CD8-positive, alpha-beta memory T cell (primary cell): ENCODE results near the gene AP1AR. TPM values are rescaled to one million over a fixed set of nuclear protein-coding genes. Genes with fewer than 3 reads are reported as not detected.

Experiments
- CTCF ChIA-PET: fragments of 350-600 bp; sonication (Branson Sonifier 250); formaldehyde crosslinking; loops from one replicate; lab custom pipeline; 2021; ENCODE audit warnings: antibody characterized with exemption; lab: Charles Lee
- POLR2A ChIA-PET: fragments of 350-600 bp; sonication (Branson Sonifier 250); formaldehyde crosslinking; loops from one replicate; lab custom pipeline; 2021; ENCODE audit warnings: antibody characterized with exemption; lab: Charles Lee
- DNase-seq, 5 donors: peaks; one replicate each; pipeline versions ENCODE4 v3.0.0 to v3.0.0-alpha.2; 2020 to 2022; ENCODE audit warnings: mixed read lengths in 1 of 5
- H3K27ac ChIP-seq: one replicate; pipeline ENCODE4 v1.7.0; 2013; ENCODE audit warnings: low read depth, mild to moderate bottlenecking, low read length, moderate library complexity
- H3K27me3 ChIP-seq: 2 replicates; pipeline ENCODE4 v1.7.0; 2013; ENCODE audit warnings: low read length, mild to moderate bottlenecking; ENCODE audit not compliant: insufficient read depth, poor library complexity, severe bottlenecking
- H3K36me3 ChIP-seq: 2 replicates; pipeline ENCODE4 v1.7.0; 2013; ENCODE audit warnings: mild to moderate bottlenecking, low read length, moderate library complexity; ENCODE audit not compliant: insufficient read depth
- H3K4me1 ChIP-seq: 2 replicates; pipeline ENCODE4 v1.7.0; 2013; ENCODE audit warnings: mild to moderate bottlenecking, low read length, moderate library complexity; ENCODE audit not compliant: insufficient read depth
- H3K4me3 ChIP-seq: 2 replicates; pipeline ENCODE4 v1.7.0; 2013; ENCODE audit warnings: mild to moderate bottlenecking, low read length
- H3K9me3 ChIP-seq: 2 replicates; pipeline ENCODE4 v1.7.0; 2013; ENCODE audit warnings: mild to moderate bottlenecking, low read length
- H3K27ac Mint-ChIP-seq, 8 donors: one replicate each; pipeline ENCODE4 v1.8.0; 2020 to 2021; ENCODE audit warnings: mixed read lengths in 8 of 8, mild to moderate bottlenecking in 6 of 8, inconsistent platforms in 3 of 8, moderate library complexity in 3 of 8
- H3K27me3 Mint-ChIP-seq, 2 donors: one replicate each; pipeline ENCODE4 v1.8.0; 2020 to 2021; ENCODE audit warnings: mixed read lengths in 2 of 2, mild to moderate bottlenecking in 1 of 2, moderate library complexity in 1 of 2
- H3K36me3 Mint-ChIP-seq, 3 donors: one replicate each; pipeline ENCODE4 v1.8.0; 2020 to 2021; ENCODE audit warnings: mixed read lengths in 3 of 3, inconsistent platforms in 1 of 3, mild to moderate bottlenecking in 1 of 3
- H3K4me1 Mint-ChIP-seq, 3 donors: one replicate each; pipeline ENCODE4 v1.8.0; 2020 to 2021; ENCODE audit warnings: mixed read lengths in 3 of 3, inconsistent platforms in 1 of 3, mild to moderate bottlenecking in 1 of 3
- H3K4me3 Mint-ChIP-seq, 7 donors: one replicate each; pipeline ENCODE4 v1.8.0; 2020 to 2021; ENCODE audit warnings: mixed read lengths in 7 of 7, mild to moderate bottlenecking in 6 of 7, moderate library complexity in 4 of 7, inconsistent platforms in 2 of 7
- H3K9me3 Mint-ChIP-seq, 5 donors: one replicate each; pipeline ENCODE4 v1.8.0; 2020 to 2022; ENCODE audit warnings: mixed read lengths in 5 of 5, mild to moderate bottlenecking in 3 of 5, moderate library complexity in 2 of 5, inconsistent platforms in 1 of 5
- polyA plus RNA-seq: library from polyadenylated mRNA; unstranded; fragments of 300-500 nt; fragmentation: Illumina TruSeq; gene quantifications from one replicate; pipeline ENCODE4 v1.2.3, GENCODE V29; 2021
- total RNA-seq, 2 experiments: library from RNA; stranded (reverse); gene quantifications; one replicate each; pipeline ENCODE4 v1.2.3, GENCODE V29; 2021

The AP1AR gene
- total and polyA plus RNA-seq, 3 experiments from 2014 or later = 23.2 to 27.5 (median 27.1) TPM

GRCh38 chr4:112213091-112213490 is 18.5 kb upstream of the AP1AR start:
- no peaks in the 10 kb centered on the region for H3K27me3 ChIP-seq
- DNase-seq = no peak
- no peaks in the 10 kb centered on the region for H3K36me3 ChIP-seq
- H3K4me1 ChIP-seq = no peaks in the 10 kb centered on the region
- no peaks in the 10 kb centered on the region for H3K9me3 ChIP-seq
- H3K36me3 Mint-ChIP-seq = no peaks in the 10 kb centered on the region
- ChIA-PET CTCF (interaction anchor here (1.0 to 2.1 kb wide), 5 partner anchors 8 to 115 kb away, joined by 3 to 11 read pairs (median 4); no protein-coding TSS in a partner anchor), POLR2A (no interaction called here)
- H3K9me3 Mint-ChIP-seq = no peaks in the 10 kb centered on the region
- no peak overlapping the region for H3K4me3 Mint-ChIP-seq
- no peak overlapping the region for H3K27ac Mint-ChIP-seq
- no peak overlapping the region for H3K27ac ChIP-seq
- H3K4me1 Mint-ChIP-seq = peaks cover 0 to 4% (median 0%) of the 10 kb centered on the region in 3 donors
- H3K4me3 ChIP-seq = no peak overlapping the region
- peaks cover 0 to 2% of the 10 kb centered on the region in 2 donors for H3K27me3 Mint-ChIP-seq

DNA sequence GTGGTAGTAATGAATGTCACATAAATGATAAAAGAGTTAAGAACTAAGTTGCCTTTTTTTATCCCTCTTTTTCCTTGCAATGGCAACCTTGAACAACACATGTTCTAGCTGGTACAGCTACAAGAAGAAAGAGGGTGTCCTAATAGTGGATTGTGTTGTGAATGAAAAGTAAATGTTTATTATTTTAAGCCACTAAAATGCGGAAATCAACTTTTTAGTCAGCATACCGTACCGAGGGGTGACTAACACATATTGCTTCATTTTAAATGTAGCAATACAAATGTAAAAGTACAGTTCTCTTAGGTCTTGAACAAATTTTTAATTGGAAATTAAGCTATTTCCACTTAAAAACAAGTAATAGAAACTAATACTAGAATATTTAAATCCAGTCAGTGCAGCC is 17.7 kb upstream of the AP1AR start:
- no peaks in the 10 kb centered on the region for H3K4me1 ChIP-seq
- ChIA-PET CTCF (interaction anchor here (1.0 to 2.1 kb wide), 8 partner anchors 13 to 312 kb away, joined by 3 to 11 read pairs (median 4); no protein-coding TSS in a partner anchor), POLR2A (no interaction called here)
- no peaks in the 10 kb centered on the region for H3K36me3 ChIP-seq
- no peaks in the 10 kb centered on the region for H3K9me3 ChIP-seq
- no peak for DNase-seq
- H3K27me3 ChIP-seq = no peaks in the 10 kb centered on the region
- H3K36me3 Mint-ChIP-seq = no peaks in the 10 kb centered on the region
- no peak overlapping the region for H3K27ac Mint-ChIP-seq
- H3K9me3 Mint-ChIP-seq = no peaks in the 10 kb centered on the region
- H3K27ac ChIP-seq = no peak overlapping the region
- H3K4me3 Mint-ChIP-seq = no peak overlapping the region
- peaks cover 0 to 4% (median 0%) of the 10 kb centered on the region in 3 donors for H3K4me1 Mint-ChIP-seq
- peaks cover 0 to 2% of the 10 kb centered on the region in 2 donors for H3K27me3 Mint-ChIP-seq
- H3K4me3 ChIP-seq = no peak overlapping the region

GRCh38 chr4:112214390-112215264 is 17.0 kb upstream of the AP1AR start:
- H3K36me3 Mint-ChIP-seq = no peaks in the 10 kb centered on the region
- no peak overlapping the region for H3K4me3 Mint-ChIP-seq
- H3K9me3 ChIP-seq = no peaks in the 10 kb centered on the region
- H3K27ac ChIP-seq = no peak overlapping the region
- peaks cover 0 to 4% (median 0%) of the 10 kb centered on the region in 3 donors for H3K4me1 Mint-ChIP-seq
- H3K4me1 ChIP-seq = no peaks in the 10 kb centered on the region
- CTCF ChIA-PET = interaction anchor here (0.9 to 2.1 kb wide), 13 partner anchors 10 to 390 kb away, joined by 3 to 11 read pairs (median 4); no protein-coding TSS in a partner anchor
- no peaks in the 10 kb centered on the region for H3K27me3 ChIP-seq
- no peak overlapping the region for H3K27ac Mint-ChIP-seq
- peaks cover 0 to 2% of the 10 kb centered on the region in 2 donors for H3K27me3 Mint-ChIP-seq
- POLR2A ChIA-PET = no interaction called here
- no peaks in the 10 kb centered on the region for H3K36me3 ChIP-seq
- DNase-seq = no peak
- no peaks in the 10 kb centered on the region for H3K9me3 Mint-ChIP-seq
- H3K4me3 ChIP-seq = no peak overlapping the region

DNA sequence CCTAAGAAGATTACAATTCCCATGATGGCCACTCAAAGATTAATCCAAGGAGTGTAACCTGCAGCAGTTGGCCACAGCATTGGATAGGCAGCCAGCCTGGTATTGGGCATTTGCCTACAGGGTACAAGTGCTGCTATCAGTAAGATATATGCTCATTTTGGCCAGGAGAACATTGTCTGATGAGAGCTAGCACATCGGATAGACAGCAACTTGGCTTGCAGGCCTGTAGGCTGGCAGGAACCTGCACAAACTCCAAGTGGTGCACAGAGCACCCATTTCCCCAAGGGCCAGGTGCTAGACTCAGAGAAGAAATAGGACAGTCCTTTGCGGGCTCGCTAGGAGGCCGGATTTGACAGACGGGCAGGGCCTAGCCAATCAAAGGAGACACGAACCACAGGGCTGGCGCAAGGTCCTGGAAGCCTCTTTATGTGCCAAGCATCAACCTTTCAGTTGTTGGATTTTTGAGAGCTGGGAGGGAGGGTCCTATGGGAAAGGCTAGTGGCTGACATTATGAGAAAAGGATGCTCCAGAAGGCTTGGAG is 11.7 kb upstream of the AP1AR start:
- H3K27me3 ChIP-seq = no peaks in the 10 kb centered on the region
- no peaks in the 10 kb centered on the region for H3K4me1 ChIP-seq
- H3K9me3 ChIP-seq = no peaks in the 10 kb centered on the region
- Mint-ChIP-seq H3K9me3 (peaks cover 0 to 2% (median 0%) of the 10 kb centered on the region in 5 donors), H3K27me3 (peaks cover 0 to 3% of the 10 kb centered on the region in 2 donors), H3K27ac (no peak overlapping the region), H3K4me3 (no peak overlapping the region), H3K36me3 (no peaks in the 10 kb centered on the region), H3K4me1 (peaks cover 0 to 4% (median 4%) of the 10 kb centered on the region in 3 donors)
- H3K27ac ChIP-seq = no peak overlapping the region
- no peak for DNase-seq
- H3K4me3 ChIP-seq = no peak overlapping the region
- ChIA-PET CTCF (no interaction called here), POLR2A (no interaction called here)
- H3K36me3 ChIP-seq = no peaks in the 10 kb centered on the region

DNA sequence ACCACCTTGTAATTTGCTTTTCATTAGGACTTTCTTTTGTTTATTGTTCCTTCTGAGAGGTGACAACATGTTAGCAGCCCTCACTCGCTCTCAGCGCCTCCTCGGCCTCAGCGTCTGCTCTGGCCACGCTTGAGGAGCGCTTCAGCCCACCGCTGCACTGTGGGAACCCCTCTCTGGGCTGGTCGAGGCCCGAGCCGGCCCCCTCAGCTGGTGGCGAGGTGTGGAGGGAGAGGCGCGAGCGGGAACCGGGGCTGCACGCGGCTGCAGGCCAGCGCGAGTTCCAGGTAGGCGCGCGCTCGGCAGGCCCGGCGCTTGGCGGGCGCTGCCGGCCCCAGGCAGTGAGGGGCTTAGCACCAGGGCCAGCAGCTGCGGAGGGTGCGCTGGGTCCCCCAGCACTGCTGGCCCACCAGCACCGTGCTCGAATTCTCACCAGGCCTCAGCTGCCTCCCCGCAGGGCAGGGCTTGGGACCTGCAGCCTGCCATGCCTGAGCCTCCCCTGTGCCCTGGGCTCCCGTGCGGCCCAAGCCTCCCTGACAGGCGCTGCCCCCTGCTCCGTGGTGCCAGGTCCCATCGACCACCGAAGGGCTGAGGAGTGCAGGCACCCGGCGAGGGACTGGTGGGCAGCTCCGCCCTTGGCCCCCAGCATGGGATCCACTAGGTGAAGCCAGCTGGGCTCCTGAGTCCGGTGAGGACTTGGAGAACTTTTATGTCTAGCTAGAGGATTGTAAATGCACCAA is 9.2 kb upstream of the AP1AR start:
- no peak overlapping the region for H3K4me3 Mint-ChIP-seq
- no peaks in the 10 kb centered on the region for H3K27me3 ChIP-seq
- no peak for DNase-seq
- H3K4me1 ChIP-seq = no peaks in the 10 kb centered on the region
- no peak overlapping the region for H3K4me3 ChIP-seq
- no peaks in the 10 kb centered on the region for H3K36me3 Mint-ChIP-seq
- H3K27ac ChIP-seq = no peak overlapping the region
- ChIA-PET CTCF (interaction anchor here (0.8 kb wide), 1 partner anchor 12 kb away, joined by 3 read pairs; no protein-coding TSS in a partner anchor), POLR2A (no interaction called here)
- H3K4me1 Mint-ChIP-seq = peaks cover 0 to 4% (median 4%) of the 10 kb centered on the region in 3 donors
- peaks cover 6 to 9% of the 10 kb centered on the region in 2 donors for H3K27me3 Mint-ChIP-seq
- H3K36me3 ChIP-seq = no peaks in the 10 kb centered on the region
- H3K9me3 ChIP-seq = no peaks in the 10 kb centered on the region
- no peak overlapping the region for H3K27ac Mint-ChIP-seq
- H3K9me3 Mint-ChIP-seq = peaks cover 0 to 2% (median 0%) of the 10 kb centered on the region in 5 donors

GRCh38 chr4:112225157-112225556 is 6.4 kb upstream of the AP1AR start:
- ChIA-PET POLR2A (no interaction called here), CTCF (interaction anchor here (1.4 to 1.9 kb wide), 4 partner anchors 8 to 299 kb away, joined by 3 to 5 read pairs (median 4); no protein-coding TSS in a partner anchor)
- Mint-ChIP-seq H3K4me3 (no peak overlapping the region), H3K36me3 (no peaks in the 10 kb centered on the region), H3K27me3 (peaks cover 6 to 13% of the 10 kb centered on the region in 2 donors), H3K27ac (no peak overlapping the region), H3K9me3 (peaks cover 0 to 2% (median 0%) of the 10 kb centered on the region in 5 donors), H3K4me1 (peaks cover 0 to 6% (median 5%) of the 10 kb centered on the region in 3 donors)
- Histone ChIP-seq H3K9me3 (no peaks in the 10 kb centered on the region), H3K27ac (no peak overlapping the region), H3K4me3 (no peak overlapping the region), H3K4me1 (peaks cover 2% of the 10 kb centered on the region), H3K36me3 (no peaks in the 10 kb centered on the region), H3K27me3 (no peaks in the 10 kb centered on the region)
- no peak for DNase-seq

GRCh38 chr4:112230879-112231778 is 458 bp upstream of the AP1AR start:
- H3K4me1 Mint-ChIP-seq = peaks cover 26 to 44% (median 40%) of the 10 kb centered on the region in 3 donors
- peak overlapping the region; percentile 87 for H3K4me3 ChIP-seq
- peak; percentile 95 to 96 (median 96) for DNase-seq
- no peaks in the 10 kb centered on the region for H3K9me3 ChIP-seq
- H3K27ac ChIP-seq = peak overlapping the region; percentile 97
- H3K36me3 Mint-ChIP-seq = peaks cover 0 to 10% (median 1%) of the 10 kb centered on the region in 3 donors
- no peaks in the 10 kb centered on the region for H3K36me3 ChIP-seq
- no peaks in the 10 kb centered on the region for H3K27me3 ChIP-seq
- peaks cover 2 to 8% of the 10 kb centered on the region in 2 donors for H3K27me3 Mint-ChIP-seq
- no peaks in the 10 kb centered on the region for H3K9me3 Mint-ChIP-seq
- peaks cover 21% of the 10 kb centered on the region for H3K4me1 ChIP-seq
- ChIA-PET CTCF (interaction anchor here (1.5 to 3.8 kb wide), 2 partner anchors 55 to 132 kb away, joined by 5 to 23 read pairs; partner anchors contain the start of gene TIFA), POLR2A (interaction anchor here (2.5 kb wide), 1 partner anchor 55 kb away, joined by 12 read pairs; the partner anchor contains the start of gene TIFA)
- peak overlapping the region; percentile 98 to 100 (median 100) for H3K27ac Mint-ChIP-seq
- peak overlapping the region; percentile 93 to 100 (median 98) for H3K4me3 Mint-ChIP-seq
